Activated T-cell treated with anti-CD3 and anti-CD28 coated beads, Interleukin-2, amount 50 U/mL, for 24 hours (primary cell): Measurements from ENCODE around the gene UVRAG.

ENCODE experiments used
- DNase-seq: peaks from one replicate; pipeline ENCODE4 v3.0.0-alpha.2; 2020
- H3K27ac Mint-ChIP-seq: 2 replicates; pipeline ENCODE4 v1.8.0; 2020; ENCODE audit warnings: mild to moderate bottlenecking, mixed read lengths
- H3K27me3 Mint-ChIP-seq: 2 replicates; pipeline ENCODE4 v1.8.0; 2020; ENCODE audit warnings: mixed read lengths
- H3K36me3 Mint-ChIP-seq: 2 replicates; pipeline ENCODE4 v1.8.0; 2020; ENCODE audit warnings: low read depth, mixed read lengths
- H3K4me1 Mint-ChIP-seq: 2 replicates; pipeline ENCODE4 v1.8.0; 2020; ENCODE audit warnings: low read depth, mixed read lengths
- H3K4me3 Mint-ChIP-seq: 2 replicates; pipeline ENCODE4 v1.8.0; 2020; ENCODE audit warnings: mild to moderate bottlenecking, moderate library complexity, mixed read lengths
- H3K9me3 Mint-ChIP-seq: 2 replicates; pipeline ENCODE4 v1.8.0; 2020; ENCODE audit warnings: mixed read lengths

The UVRAG gene

DNA sequence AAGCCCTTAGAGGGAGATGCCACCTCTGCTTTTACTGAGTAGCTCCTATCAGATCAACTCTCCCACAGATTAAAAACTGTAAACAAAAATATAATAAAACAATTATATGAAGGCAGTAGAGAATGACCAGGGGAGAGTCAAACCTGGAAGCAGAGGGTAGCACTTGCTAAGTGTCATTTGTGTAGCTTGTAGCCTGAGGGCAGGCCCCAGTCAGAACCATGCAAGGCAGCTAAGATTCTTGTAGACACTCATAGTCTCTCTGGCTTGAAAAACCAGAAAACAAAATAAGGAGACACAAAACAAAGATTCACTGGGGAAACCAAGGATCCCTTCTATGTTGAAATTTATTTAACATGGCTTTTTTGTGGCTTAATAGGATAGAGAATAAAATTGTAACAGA, 280.9 kb downstream of the UVRAG start:
- no peaks in the 10 kb centered on the region for H3K4me1 Mint-ChIP-seq
- H3K27ac Mint-ChIP-seq: no peak overlapping the region
- no peak overlapping the region for H3K4me3 Mint-ChIP-seq
- peaks cover under 1% of the 10 kb centered on the region for H3K9me3 Mint-ChIP-seq
- H3K27me3 Mint-ChIP-seq: no peaks in the 10 kb centered on the region
- peaks cover 16% of the 10 kb centered on the region for H3K36me3 Mint-ChIP-seq
- no peak for DNase-seq

DNA sequence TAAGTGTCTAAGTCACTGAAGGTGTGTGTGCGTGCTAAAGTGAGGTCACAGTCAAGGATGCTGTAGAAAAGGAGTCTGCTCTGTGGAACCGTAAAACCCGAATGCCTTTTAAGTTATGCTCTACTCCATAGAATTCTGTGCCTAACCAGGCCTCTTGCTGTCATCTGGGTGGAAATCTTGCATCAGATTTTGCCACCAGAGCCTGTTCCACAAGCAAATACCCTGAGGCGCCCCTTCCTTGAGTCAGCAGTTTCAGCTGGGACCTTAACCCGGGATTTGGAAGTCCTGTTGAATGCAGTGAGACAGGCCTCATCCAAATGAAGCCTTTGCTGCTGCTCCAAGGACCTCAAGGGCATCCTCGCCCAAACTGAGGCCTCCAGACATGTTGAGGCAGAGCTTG, 281.5 kb downstream of the UVRAG start:
- Mint-ChIP-seq H3K27ac (no peak overlapping the region), H3K4me3 (no peak overlapping the region), H3K36me3 (peaks cover 11% of the 10 kb centered on the region), H3K27me3 (no peaks in the 10 kb centered on the region), H3K9me3 (no peaks in the 10 kb centered on the region), H3K4me1 (no peaks in the 10 kb centered on the region)
- DNase-seq: no peak

DNA sequence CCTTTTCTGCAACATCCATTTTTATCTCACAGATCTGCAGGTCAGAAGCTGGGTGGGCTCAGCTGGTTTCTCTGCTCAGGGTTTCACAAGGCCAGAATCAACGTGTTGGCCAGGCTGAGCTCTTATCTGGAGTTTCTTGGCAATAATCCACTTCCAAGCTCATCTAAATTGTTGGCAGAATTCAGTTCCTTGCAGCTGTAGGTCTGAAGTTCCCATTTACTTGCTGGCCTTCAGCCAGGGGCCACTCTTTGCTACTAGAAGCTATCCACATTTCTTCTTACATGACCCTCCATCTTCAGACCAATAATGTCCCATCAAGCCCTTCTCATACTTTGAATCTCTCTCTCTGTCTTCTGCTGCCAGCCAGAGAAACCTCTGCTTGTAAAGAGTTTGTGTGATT, 287.8 kb downstream of the UVRAG start:
- Mint-ChIP-seq H3K27me3 (no peaks in the 10 kb centered on the region), H3K4me1 (no peaks in the 10 kb centered on the region), H3K27ac (no peak overlapping the region), H3K9me3 (no peaks in the 10 kb centered on the region), H3K4me3 (no peak overlapping the region), H3K36me3 (peaks cover 5% of the 10 kb centered on the region)
- no peak for DNase-seq

DNA sequence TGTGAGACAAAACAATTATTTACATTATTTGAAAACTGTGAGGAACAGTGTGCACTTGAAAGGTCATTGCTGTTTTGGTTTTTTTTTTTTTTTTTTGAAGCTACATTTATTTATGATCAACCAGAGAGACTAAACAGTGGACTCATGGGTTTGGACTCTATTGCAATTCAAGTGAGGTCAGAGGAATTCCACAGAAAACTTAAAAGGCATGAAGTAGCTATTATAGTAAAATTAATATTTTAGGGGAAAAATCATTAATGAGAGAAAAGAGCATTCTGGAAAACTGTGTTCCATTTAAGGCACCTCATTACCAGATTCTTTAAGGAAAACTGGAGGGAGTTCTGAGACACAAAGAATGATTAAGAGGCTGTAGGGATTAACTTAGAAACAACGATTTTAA, 288.4 kb downstream of the UVRAG start:
- Mint-ChIP-seq H3K27me3 (no peaks in the 10 kb centered on the region), H3K36me3 (peaks cover 3% of the 10 kb centered on the region), H3K4me3 (no peak overlapping the region), H3K9me3 (no peaks in the 10 kb centered on the region), H3K4me1 (no peaks in the 10 kb centered on the region), H3K27ac (no peak overlapping the region)
- no peak for DNase-seq

DNA sequence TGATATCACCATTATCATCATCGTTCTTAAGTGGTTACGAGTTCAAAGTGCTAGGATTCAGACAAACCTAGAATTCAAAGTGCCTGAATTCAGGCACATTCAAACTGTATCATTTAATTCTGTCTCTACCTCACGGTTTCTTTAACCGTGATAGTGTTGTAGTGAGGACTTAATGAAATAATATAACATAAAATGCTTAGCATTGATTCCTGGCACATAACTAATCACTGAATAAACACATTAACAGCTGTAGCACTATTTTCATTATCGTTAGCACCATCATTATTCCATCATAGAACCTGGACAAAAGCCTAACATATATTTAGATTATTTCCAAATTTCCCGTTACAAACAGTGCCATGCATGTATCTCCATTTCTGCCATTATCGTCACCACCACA, 289.3 kb downstream of the UVRAG start:
- Mint-ChIP-seq H3K27me3 (no peaks in the 10 kb centered on the region), H3K4me3 (no peak overlapping the region), H3K4me1 (no peaks in the 10 kb centered on the region), H3K9me3 (no peaks in the 10 kb centered on the region), H3K27ac (no peak overlapping the region), H3K36me3 (no peaks in the 10 kb centered on the region)
- no peak for DNase-seq

DNA sequence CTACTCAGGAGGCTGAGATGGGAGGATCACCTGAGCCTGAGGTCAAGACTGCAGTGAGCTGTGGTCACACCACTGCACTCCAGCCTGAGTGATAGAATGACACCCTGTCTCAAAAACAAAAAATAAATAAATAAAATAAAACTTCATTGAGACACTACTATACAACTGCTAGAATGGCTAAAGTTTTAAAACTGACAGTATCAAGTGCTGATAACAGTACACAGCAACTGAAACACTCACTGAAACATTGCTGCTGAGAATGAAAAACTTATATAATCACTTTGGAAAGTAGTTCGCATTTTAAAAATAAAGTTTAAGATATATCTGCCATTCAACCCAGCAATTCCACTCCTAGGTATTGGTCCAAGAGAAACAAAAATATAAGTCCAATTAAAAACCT, 290.6 kb downstream of the UVRAG start:
- H3K4me1 Mint-ChIP-seq: no peaks in the 10 kb centered on the region
- DNase-seq: no peak
- no peak overlapping the region for H3K4me3 Mint-ChIP-seq
- H3K36me3 Mint-ChIP-seq: no peaks in the 10 kb centered on the region
- no peaks in the 10 kb centered on the region for H3K9me3 Mint-ChIP-seq
- H3K27me3 Mint-ChIP-seq: no peaks in the 10 kb centered on the region
- H3K27ac Mint-ChIP-seq: no peak overlapping the region

DNA sequence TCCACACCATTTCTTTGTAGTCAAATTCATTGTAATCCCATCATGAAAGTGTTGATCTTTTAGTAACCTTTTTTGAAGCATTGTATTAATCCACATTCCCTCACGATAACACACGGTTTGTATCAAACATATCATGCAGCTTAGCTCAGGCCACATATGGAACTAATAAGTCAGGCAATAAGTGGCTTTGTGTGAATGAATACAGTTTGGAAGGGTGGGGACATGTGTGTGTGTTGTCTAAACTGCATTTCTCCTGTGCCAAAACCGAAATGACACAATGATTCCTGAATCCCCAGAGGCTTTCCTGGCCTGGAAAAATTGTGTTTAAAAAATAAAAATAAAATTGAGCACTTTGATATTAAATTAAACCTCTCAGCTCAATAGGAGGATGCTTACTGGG, 293.0 kb downstream of the UVRAG start:
- Mint-ChIP-seq H3K4me3 (no peak overlapping the region), H3K36me3 (no peaks in the 10 kb centered on the region), H3K27me3 (no peaks in the 10 kb centered on the region), H3K4me1 (no peaks in the 10 kb centered on the region), H3K9me3 (no peaks in the 10 kb centered on the region), H3K27ac (no peak overlapping the region)
- no peak for DNase-seq

DNA sequence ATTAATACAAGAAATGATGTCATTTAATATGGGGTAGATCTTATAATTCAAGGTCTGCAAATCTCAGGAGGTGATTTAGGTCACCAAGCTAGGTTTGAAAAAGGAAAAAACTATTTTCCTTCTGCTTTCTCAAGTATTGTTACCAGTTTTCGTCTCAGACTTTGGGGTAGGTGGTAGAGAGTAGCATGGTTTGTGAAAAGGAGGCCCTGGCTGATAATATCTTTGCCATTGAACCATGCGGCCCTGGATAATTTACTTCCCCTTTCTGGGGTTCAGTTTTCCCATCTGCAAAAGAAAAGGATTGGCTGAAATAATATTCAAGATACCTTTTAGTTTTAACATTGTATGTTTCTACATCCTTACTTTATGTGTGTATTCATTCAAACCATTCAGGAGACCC, 299.2 kb downstream of the UVRAG start:
- Mint-ChIP-seq H3K9me3 (no peaks in the 10 kb centered on the region), H3K36me3 (peaks cover 26% of the 10 kb centered on the region), H3K27ac (no peak overlapping the region), H3K4me3 (no peak overlapping the region), H3K27me3 (no peaks in the 10 kb centered on the region), H3K4me1 (no peaks in the 10 kb centered on the region)
- DNase-seq: no peak

DNA sequence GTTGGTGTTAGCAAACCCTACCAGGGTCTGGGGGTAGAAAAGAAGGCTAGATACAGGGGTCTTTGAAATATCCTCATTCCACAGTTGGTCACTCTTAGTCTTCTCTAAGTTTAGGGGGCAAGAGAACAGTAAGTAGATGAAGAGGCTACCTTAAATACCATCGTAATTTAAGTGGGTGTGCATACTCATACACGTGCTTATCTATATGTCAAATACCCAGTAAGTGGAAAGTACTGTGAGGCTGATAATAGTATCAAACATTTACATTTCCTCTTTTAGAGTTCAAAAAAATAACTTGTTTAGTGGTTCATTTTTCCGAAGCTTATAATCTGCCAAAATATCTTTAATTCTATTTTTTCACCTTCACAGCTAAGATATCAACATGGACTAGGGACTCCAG, 300.5 kb downstream of the UVRAG start:
- H3K27me3 Mint-ChIP-seq: no peaks in the 10 kb centered on the region
- DNase-seq: no peak
- no peak overlapping the region for H3K4me3 Mint-ChIP-seq
- no peak overlapping the region for H3K27ac Mint-ChIP-seq
- H3K36me3 Mint-ChIP-seq: peaks cover 26% of the 10 kb centered on the region
- H3K4me1 Mint-ChIP-seq: no peaks in the 10 kb centered on the region
- no peaks in the 10 kb centered on the region for H3K9me3 Mint-ChIP-seq

DNA sequence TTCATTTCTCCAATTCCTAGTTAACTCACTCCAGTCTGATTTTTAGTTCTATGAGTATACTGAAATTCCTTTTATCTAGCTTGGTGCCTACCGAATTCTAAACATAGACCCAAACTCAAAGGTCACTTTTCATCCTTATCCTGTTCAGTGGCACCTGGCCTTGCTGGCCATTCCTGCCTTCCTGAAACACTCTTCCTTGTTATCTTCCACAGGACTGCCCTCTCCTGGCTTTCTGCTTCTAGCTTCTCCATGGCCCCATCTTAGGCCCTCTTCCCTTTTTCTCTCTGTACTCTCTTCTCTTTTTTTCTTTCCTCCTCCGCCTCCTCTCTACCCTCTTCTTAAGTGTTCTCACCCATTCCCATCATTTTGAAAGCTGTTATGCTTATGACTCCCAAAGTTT, 304.0 kb downstream of the UVRAG start:
- Mint-ChIP-seq H3K27ac (no peak overlapping the region), H3K36me3 (peaks cover 29% of the 10 kb centered on the region), H3K9me3 (no peaks in the 10 kb centered on the region), H3K4me1 (no peaks in the 10 kb centered on the region), H3K4me3 (no peak overlapping the region), H3K27me3 (no peaks in the 10 kb centered on the region)
- DNase-seq: no peak

DNA sequence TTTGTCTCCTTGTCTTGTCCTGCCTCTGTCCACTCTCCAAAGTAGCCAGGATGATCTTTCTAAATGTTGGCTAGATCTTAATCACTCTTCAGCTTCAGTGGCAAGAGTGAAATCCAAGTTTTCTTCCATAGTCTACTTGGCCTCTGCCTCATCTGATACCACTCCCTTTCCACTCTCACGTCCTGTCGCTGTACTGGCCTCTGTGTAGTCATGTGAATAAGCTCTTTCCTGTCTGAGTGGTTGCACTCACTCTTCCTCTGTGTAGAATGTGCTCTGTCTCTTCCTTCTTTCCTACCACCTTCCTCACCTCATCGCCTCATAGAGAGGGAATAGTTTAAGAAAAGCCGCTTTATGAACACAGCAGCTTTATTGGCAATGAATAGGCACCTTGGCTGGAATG, 304.8 kb downstream of the UVRAG start:
- H3K36me3 Mint-ChIP-seq: peaks cover 29% of the 10 kb centered on the region
- no peaks in the 10 kb centered on the region for H3K4me1 Mint-ChIP-seq
- H3K9me3 Mint-ChIP-seq: no peaks in the 10 kb centered on the region
- no peaks in the 10 kb centered on the region for H3K27me3 Mint-ChIP-seq
- no peak overlapping the region for H3K4me3 Mint-ChIP-seq
- no peak for DNase-seq
- H3K27ac Mint-ChIP-seq: no peak overlapping the region

DNA sequence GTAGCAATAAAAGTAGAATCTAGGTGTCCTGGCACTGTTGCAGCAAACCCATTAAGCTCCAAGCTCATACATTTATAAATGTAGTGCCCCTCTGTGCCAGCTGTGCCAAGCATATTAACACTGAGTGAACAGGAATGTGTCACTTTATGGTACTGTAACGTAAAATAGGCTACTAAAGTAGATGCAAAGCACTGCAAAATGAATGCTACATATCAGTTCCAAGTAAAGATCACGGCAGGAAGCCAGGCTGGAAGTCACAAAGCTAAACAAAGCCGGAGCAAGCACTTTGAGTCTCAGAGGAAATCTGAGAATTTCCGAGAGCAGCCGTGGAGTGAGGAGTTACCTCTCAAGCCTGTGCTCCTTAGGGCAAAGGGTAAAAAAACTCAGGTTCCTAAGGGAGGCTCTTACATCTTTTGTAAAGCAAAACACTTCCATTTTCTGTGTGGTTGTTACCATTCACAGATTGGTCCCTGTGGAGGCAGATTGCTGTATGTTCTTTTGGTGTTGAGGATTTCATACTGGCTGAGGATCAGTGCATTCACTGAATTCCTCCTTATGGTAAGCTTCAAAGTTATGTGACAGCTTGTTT, 305.6 kb downstream of the UVRAG start:
- H3K4me3 Mint-ChIP-seq: no peak overlapping the region
- H3K4me1 Mint-ChIP-seq: peaks cover 2% of the 10 kb centered on the region
- H3K9me3 Mint-ChIP-seq: no peaks in the 10 kb centered on the region
- H3K27me3 Mint-ChIP-seq: no peaks in the 10 kb centered on the region
- no peak for DNase-seq
- no peak overlapping the region for H3K27ac Mint-ChIP-seq
- H3K36me3 Mint-ChIP-seq: peaks cover 24% of the 10 kb centered on the region

DNA sequence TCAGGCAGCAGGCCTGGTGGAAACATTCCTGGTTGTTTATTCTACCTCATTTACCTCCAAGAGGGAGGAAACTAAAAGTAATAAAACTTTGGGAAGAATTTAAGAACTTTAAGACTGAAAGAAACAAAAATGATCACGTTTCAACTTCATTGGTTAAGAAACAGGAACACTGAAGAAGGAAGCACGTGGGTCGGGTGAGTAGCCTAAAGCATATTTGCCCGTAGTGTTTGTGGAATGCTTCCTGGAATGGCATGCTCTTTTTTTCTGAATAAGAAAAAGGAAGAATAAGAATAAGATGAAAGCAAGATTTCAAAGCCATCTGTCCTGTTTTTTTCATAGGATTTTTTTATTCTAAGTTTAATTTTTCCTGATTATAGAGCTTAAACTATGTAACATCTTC, 308.2 kb downstream of the UVRAG start:
- no peaks in the 10 kb centered on the region for H3K27me3 Mint-ChIP-seq
- H3K9me3 Mint-ChIP-seq: no peaks in the 10 kb centered on the region
- H3K36me3 Mint-ChIP-seq: peaks cover 14% of the 10 kb centered on the region
- no peak overlapping the region for H3K27ac Mint-ChIP-seq
- H3K4me1 Mint-ChIP-seq: peaks cover 2% of the 10 kb centered on the region
- H3K4me3 Mint-ChIP-seq: no peak overlapping the region
- no peak for DNase-seq

DNA sequence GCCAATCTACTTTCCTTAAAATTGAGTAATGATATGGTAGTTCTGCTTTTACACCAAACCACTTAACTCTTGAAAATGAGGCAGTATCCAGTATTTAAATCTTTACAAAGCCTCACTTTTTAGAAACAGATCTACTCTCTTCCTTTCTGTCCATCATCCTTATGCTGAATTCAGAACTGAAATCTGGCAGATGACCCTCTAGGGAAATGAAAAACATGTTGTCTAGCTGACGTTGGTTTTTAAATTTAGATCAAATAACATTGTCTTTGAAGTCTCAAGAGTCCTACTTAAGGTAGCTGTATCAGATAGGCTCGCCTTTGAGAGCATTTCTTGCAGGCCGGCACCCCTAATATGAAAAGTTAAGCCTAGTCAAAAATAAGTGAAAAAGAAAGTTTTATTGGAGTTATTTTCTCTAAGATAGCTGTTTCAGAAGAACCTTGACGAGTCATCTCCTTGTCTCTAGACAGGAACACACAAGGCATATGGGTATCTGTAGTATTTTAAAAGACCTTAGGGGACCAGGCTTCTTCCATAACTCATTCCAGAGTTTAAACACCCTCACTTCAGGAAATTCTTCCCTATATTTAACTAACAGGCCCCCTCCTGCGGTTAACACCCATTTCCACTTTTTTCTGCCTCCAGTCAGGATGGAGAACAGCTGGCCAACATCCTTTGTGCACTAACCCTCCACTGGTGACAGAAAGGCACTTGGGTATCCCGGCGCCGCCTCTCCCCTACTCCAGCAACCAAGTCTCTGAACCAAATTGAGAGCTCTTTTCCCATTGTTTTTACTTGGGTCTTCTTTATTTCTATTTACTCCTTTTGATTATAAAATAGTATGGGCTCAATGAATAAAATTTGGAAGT, 310.1 kb downstream of the UVRAG start:
- Mint-ChIP-seq H3K4me3 (no peak overlapping the region), H3K4me1 (peaks cover 13% of the 10 kb centered on the region), H3K27me3 (no peaks in the 10 kb centered on the region), H3K9me3 (no peaks in the 10 kb centered on the region), H3K36me3 (peaks cover 12% of the 10 kb centered on the region), H3K27ac (no peak overlapping the region)
- no peak for DNase-seq

DNA sequence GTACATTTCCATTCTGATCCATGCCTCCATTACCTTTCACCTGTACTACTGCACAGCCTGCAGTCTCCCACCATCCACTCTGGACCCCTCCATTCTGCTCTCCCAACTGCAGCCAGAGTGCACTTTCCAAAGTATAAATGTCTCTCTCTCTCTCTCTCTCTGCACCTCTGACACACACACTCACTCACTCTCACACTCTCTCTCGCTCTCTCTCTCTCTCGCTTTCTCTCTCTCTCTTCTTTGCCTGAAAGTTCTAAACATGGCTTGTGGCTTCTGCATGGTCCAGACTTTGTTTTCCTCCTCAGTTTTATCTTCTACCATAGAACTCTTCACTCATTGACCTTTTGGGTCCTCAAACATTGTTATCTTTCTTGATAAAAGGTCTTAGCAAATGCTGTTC, 314.7 kb downstream of the UVRAG start:
- no peak overlapping the region for H3K27ac Mint-ChIP-seq
- H3K4me1 Mint-ChIP-seq: peaks cover 34% of the 10 kb centered on the region
- no peaks in the 10 kb centered on the region for H3K9me3 Mint-ChIP-seq
- H3K27me3 Mint-ChIP-seq: no peaks in the 10 kb centered on the region
- DNase-seq: no peak
- no peak overlapping the region for H3K4me3 Mint-ChIP-seq
- peaks cover 18% of the 10 kb centered on the region for H3K36me3 Mint-ChIP-seq
